K562 (cell line): Measurements from ENCODE around the gene SERPINH1. TPM values are rescaled to one million over a fixed set of nuclear protein-coding genes. Genes with fewer than 3 reads are reported as not detected.
A peak's percentile ranks its signal among the peaks of the same experiment; 100 is the strongest.

Experiments
- ATAC-seq: fragments of 200-7000 bp; cut with Tn5 transposase; 3 replicates; pipeline ENCODE4 v1.9.1; 2020; ENCODE audit warnings: moderate library complexity
- BruUV-seq: library from RNA; stranded (reverse); fragments of 400-500 nt; replicated peaks from 2 replicates; lab custom pipeline; 2021; lab: Mats Ljungman, UMichigan
- CTCF ChIA-PET: fragments of 300-600 bp; formaldehyde crosslinking; extraction: SDS; loops from one replicate; lab custom pipeline; 2021; ENCODE audit warnings: low intra/inter-chr PET ratio; lab: Yijun Ruan, JAX
- POLR2A ChIA-PET: fragments of 300-600, 350-650 bp; sonication (Branson Sonifier 250); formaldehyde crosslinking; extraction: SDS; loops from one replicate; lab custom pipeline; 2021; ENCODE audit warnings: antibody characterized with exemption, inconsistent platforms; lab: Yijun Ruan, JAX
- DNase-seq, 4 experiments: peaks; one replicate each; pipeline versions ENCODE4 v3.0.0 to v3.0.0-alpha.2; 2011 to 2018; ENCODE audit warnings: low spot score in 3 of 4, mixed read lengths in 3 of 4; ENCODE audit errors: extremely low read depth in 1 of 4
- FAIRE-seq: peaks from 2 replicates; lab custom pipeline; 2011; peaks lifted over from hg19 to GRCh38; lab: Jason Lieb, UNC
- H2AFZ ChIP-seq: 2 replicates; pipeline ENCODE4 v1.6.0; 2011; ENCODE audit warnings: low read depth, low read length, control low read depth, inconsistent platforms
- H3K27ac ChIP-seq: fragments of 200-600 bp; 3 replicates; pipeline ENCODE4 v1.8.0; 2011; ENCODE audit warnings: low read depth, mild to moderate bottlenecking, control low read depth, inconsistent platforms, low read length, moderate library complexity, mixed read lengths; ENCODE audit errors: extremely low read depth
- H3K27me3 ChIP-seq, 2 experiments: fragments of 300-600 bp in 1 of 2; 2 replicates in 1 of 2; 3 replicates in 1 of 2; pipeline versions ENCODE4 v1.6.0 to v1.8.0; 2011; ENCODE audit warnings: inconsistent platforms in 2 of 2, low read length in 2 of 2, mild to moderate bottlenecking in 1 of 2, mixed read lengths in 1 of 2, moderate library complexity in 1 of 2; ENCODE audit not compliant: control insufficient read depth in 2 of 2, insufficient read depth in 2 of 2
- H3K36me3 ChIP-seq: fragments of 300-600 bp; 3 replicates; pipeline ENCODE4 v1.8.0; 2011; ENCODE audit warnings: mild to moderate bottlenecking, low read length, inconsistent platforms; ENCODE audit not compliant: control insufficient read depth, insufficient read depth
- H3K4me1 ChIP-seq, 2 experiments: fragments of 200-600 bp in 1 of 2; replicated peaks in 1 of 2; 2 replicates in 1 of 2; 3 replicates in 1 of 2; pipeline versions ENCODE4 v1.5.1 to v1.8.0; 2011; ENCODE audit warnings: inconsistent platforms in 2 of 2, low read length in 2 of 2, mild to moderate bottlenecking in 1 of 2, mixed read lengths in 1 of 2, moderate library complexity in 1 of 2; ENCODE audit not compliant: control insufficient read depth in 2 of 2, insufficient read depth in 2 of 2
- H3K4me2 ChIP-seq: 2 replicates; pipeline ENCODE4 v1.6.1; 2011; ENCODE audit warnings: low read length, control low read depth, inconsistent platforms, mixed read lengths; ENCODE audit not compliant: insufficient read depth
- H3K4me3 ChIP-seq: fragments of 200-600 bp; sonication (generic), shearing (Covaris generic); 2 replicates; pipeline ENCODE4 v1.5.1; 2016; ENCODE audit warnings: control low read depth, inconsistent platforms
- H3K79me2 ChIP-seq: fragments of 200-600 bp; 3 replicates; pipeline ENCODE4 v1.8.0; 2011; ENCODE audit warnings: low read length, inconsistent platforms; ENCODE audit not compliant: control insufficient read depth, insufficient read depth
- H3K9ac ChIP-seq, 2 experiments: 2 replicates each; pipeline versions ENCODE4 v1.6.0 to v1.6.1; 2011; ENCODE audit warnings: low read depth in 2 of 2, low read length in 2 of 2, control low read depth in 1 of 2, inconsistent platforms in 1 of 2, mild to moderate bottlenecking in 1 of 2, mixed read lengths in 1 of 2; ENCODE audit not compliant: insufficient read depth in 1 of 2
- H3K9me1 ChIP-seq: one replicate; pipeline ENCODE4 v1.6.0; 2011; ENCODE audit warnings: inconsistent platforms, mild to moderate bottlenecking, low read length, moderate library complexity; ENCODE audit not compliant: control insufficient read depth, insufficient read depth
- H3K9me3 ChIP-seq: replicated peaks from 2 replicates; pipeline ENCODE4 v1.5.1; 2011; ENCODE audit warnings: low read depth, low read length, inconsistent platforms; ENCODE audit not compliant: control insufficient read depth, insufficient read depth
- H4K20me1 ChIP-seq: replicated peaks from 2 replicates; pipeline ENCODE4 v1.6.1; 2011; ENCODE audit warnings: low read length, inconsistent platforms, mixed read lengths; ENCODE audit not compliant: control insufficient read depth, insufficient read depth
- CHAMP1 ChIP-seq: fragments of 450-650 bp; IDR thresholded peaks from 2 replicates; pipeline ENCODE4 v1.6.1; 2016; ENCODE audit warnings: mild to moderate bottlenecking
- GATAD2A ChIP-seq: fragments of 450-650 bp; IDR thresholded peaks from 2 replicates; pipeline ENCODE4 v1.6.1; 2017
- HEY1 ChIP-seq: fragments of 250-450 bp; sonication (Bioruptor Pico); IDR thresholded peaks from 2 replicates; pipeline ENCODE4 v1.5.0; 2020; ENCODE audit warnings: mild to moderate bottlenecking, moderate library complexity, borderline replicate concordance
- KAT7 ChIP-seq: sonication (generic); formaldehyde crosslinking; IDR thresholded peaks from 2 replicates; pipeline ENCODE4 v1.8.0; 2022; ENCODE audit warnings: missing genetic modification reagents, mild to moderate bottlenecking, borderline replicate concordance
- KDM1A ChIP-seq, 2 experiments: fragments of 450-650 bp; IDR thresholded peaks; 2 replicates each; pipeline ENCODE4 v1.6.1; 2016; ENCODE audit warnings: mild to moderate bottlenecking in 2 of 2
- NFE2L1 ChIP-seq: fragments of 450-650 bp; IDR thresholded peaks from 2 replicates; pipeline ENCODE4 v1.6.1; 2016; ENCODE audit warnings: missing genetic modification characterization, low read depth, mild to moderate bottlenecking, missing compliant biosample characterization, moderate library complexity, borderline replicate concordance
- NFXL1 ChIP-seq: fragments of 450-650 bp; formaldehyde crosslinking; IDR thresholded peaks from 2 replicates; pipeline ENCODE4 v1.4.0; 2021; ENCODE audit warnings: mild to moderate bottlenecking
- NR4A1 ChIP-seq, 2 experiments: fragments of 250-450 bp in 1 of 2; fragments of 450-650 bp in 1 of 2; sonication (Bioruptor Pico) in 1 of 2; IDR thresholded peaks; 2 replicates each; pipeline versions ENCODE4 v1.4.0 to v1.6.1; 2016 to 2020; ENCODE audit warnings: mild to moderate bottlenecking in 2 of 2, missing compliant biosample characterization in 1 of 2, missing genetic modification characterization in 1 of 2, moderate library complexity in 1 of 2
- PRPF4 ChIP-seq: fragments of 200-400 bp; formaldehyde crosslinking; IDR thresholded peaks from one replicate; pipeline ENCODE4 v1.6.1; 2017; ENCODE audit warnings: low read length, low read depth, mild to moderate bottlenecking; ENCODE audit not compliant: insufficient read depth, poor library complexity, severe bottlenecking
- ZC3H4 ChIP-seq: sonication (generic); formaldehyde crosslinking; IDR thresholded peaks from 2 replicates; pipeline ENCODE4 v1.9.0; 2021; ENCODE audit warnings: missing genetic modification reagents, borderline replicate concordance
- ZNF561 ChIP-seq: fragments of 450-650 bp; formaldehyde crosslinking; conservative IDR thresholded peaks from 2 replicates; pipeline ENCODE4 v1.4.0; 2020; ENCODE audit warnings: mild to moderate bottlenecking, moderate library complexity
- ZNF830 ChIP-seq: fragments of 250-450 bp; sonication (Bioruptor Pico); IDR thresholded peaks from 2 replicates; pipeline ENCODE4 v1.5.0; 2021; ENCODE audit warnings: mild to moderate bottlenecking
- WGBS: fragments of 100-300 bp; shearing (Covaris generic); methylation state at CpG from one replicate; pipeline ENCODE4 v1.1.6; 2016; ENCODE audit warnings: low coverage, mixed read lengths; ENCODE audit not compliant: insufficient coverage; ENCODE audit errors: missing lambda C conversion rate; 5-methylcytosine and 5-hydroxymethylcytosine counted together
- in situ Hi-C: fragments of 300-500 bp; cut with MboI; formaldehyde crosslinking; loops from 4 replicates; pipeline ENCODE4 v1.15.0; 2018; ENCODE audit warnings: inconsistent platforms, mixed read lengths
- intact Hi-C: fragments of 100-400 bp; cut with micrococcal nuclease; formaldehyde crosslinking; loops from 2 replicates; pipeline ENCODE4 v1.14.2; 2022
- polyA plus RNA-seq, 8 experiments: library from polyadenylated mRNA; depleted of rRNA in 4 of 8; stranded (reverse) in 5 of 8; unstranded in 3 of 8; fragments of >200 nt; fragmentation: Nextera tagmentation in 2 of 8; fragmentation: Illumina TruSeq in 1 of 8; extraction: Ambion mirVana in 2 of 8; extraction: Trizol in 1 of 8; gene quantifications; 2 replicates each; pipeline versions ENCODE4 v1.2.1 to v1.2.3, GENCODE V29; 2011 to 2014; ENCODE audit warnings: inconsistent platforms in 1 of 8, missing spikeins in 1 of 8
- total RNA-seq, 7 experiments: library from RNA; depleted of rRNA in 6 of 7; stranded (reverse); fragments of >200 nt in 6 of 7; fragmentation: Illumina TruSeq in 2 of 7; extraction: Trizol in 2 of 7; gene quantifications; 2 replicates each; pipeline versions ENCODE4 v1.2.1 to v1.2.3, GENCODE V29; 2011 to 2021; ENCODE audit warnings: low replicate concordance in 1 of 7

SERPINH1 gene
- total and polyA plus RNA-seq, 9 of the 15 experiments (the other 6 are each of a cell fraction or from before 2014, with no cell fraction given) = 2.8 to 106 (median 67.9) TPM

DNA sequence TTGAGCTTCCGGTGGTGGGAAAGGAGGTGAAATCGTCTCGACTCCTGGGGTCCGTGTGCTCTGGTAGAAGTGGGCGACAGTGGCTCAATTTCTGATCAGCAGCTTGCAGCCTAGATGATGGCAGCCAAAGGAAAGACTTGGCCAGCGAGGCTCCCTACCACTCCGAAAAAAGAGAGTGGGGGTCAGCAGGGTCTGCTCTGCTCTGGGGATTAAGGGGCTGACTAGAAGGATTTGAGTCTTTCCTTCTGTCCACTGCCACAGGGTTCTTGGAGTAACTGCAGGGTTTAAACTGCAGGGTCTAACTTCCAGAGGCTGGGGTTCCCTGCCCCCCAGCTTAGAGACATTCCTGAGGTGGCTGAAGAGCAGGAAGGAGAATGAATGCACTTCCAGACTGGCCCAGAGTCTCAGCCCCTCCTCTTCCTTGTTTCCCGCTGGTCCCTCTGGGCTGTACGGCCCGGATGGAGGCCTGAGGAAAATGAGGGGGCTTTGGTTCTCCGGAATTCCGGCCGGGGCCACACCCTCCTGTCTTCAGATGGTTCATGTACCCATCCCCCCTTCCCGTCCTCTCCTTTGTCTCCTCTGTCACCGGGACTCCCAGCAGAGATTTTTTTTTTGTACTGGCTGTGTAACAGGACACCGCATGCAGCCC, 907 bp downstream of the SERPINH1 start (continued):
- TF ChIP-seq NR4A1 (CRISPR knock-in tag; IDR thresholded peaks at IDR 0.05) (no peak), NR4A1 (tag; IDR thresholded peaks at IDR 0.05) (no peak), CHAMP1 (no peak), KDM1A (IDR thresholded peaks at IDR 0.05) (peak; percentile 81), ZNF561 (CRISPR knock-in tag) (no peak)

GRCh38 chr11:75563501-75563977, 1.5 kb downstream of the SERPINH1 start:
- DNase-seq (no peak), ATAC-seq (no peak), FAIRE-seq (no peak)
- H3K4me2 ChIP-seq = peak overlapping the region; percentile 88
- H3K9me3 ChIP-seq = no peaks in the 10 kb centered on the region
- intact Hi-C loops (no loop called here), in situ Hi-C loops (no loop called here)
- ChIA-PET CTCF (interaction anchor here (0.7 to 1.2 kb wide), 2 partner anchors 151 to 175 kb away, joined by 3 read pairs; no protein-coding TSS in a partner anchor), POLR2A (interaction anchor here (0.7 to 10.5 kb wide), 8 partner anchors 8 to 614 kb away, joined by 3 to 115 read pairs (median 4); partner anchors contain the start of genes SPCS2 and XRRA1)
- peak overlapping the region; percentile 64 for H3K4me3 ChIP-seq
- H4K20me1 ChIP-seq = no peaks in the 10 kb centered on the region
- no peak for TF ChIP-seq ZNF830
- no peak for TF ChIP-seq GATAD2A
- TF ChIP-seq NFE2L1 (tag) = no peak
- TF ChIP-seq HEY1 (CRISPR knock-in tag) = no peak
- TF ChIP-seq ZC3H4 (CRISPR knock-in tag) = peak; percentile 27; the same call in 1 of the 2 replicates
- TF ChIP-seq NFXL1 (CRISPR knock-in tag) = no peak
- no peak for TF ChIP-seq PRPF4
- TF ChIP-seq KAT7 (CRISPR knock-in tag) = 0 out of 2 replicates have a peak, but pooled peaks have one; percentile 0
- peak overlapping the region; percentile 86; the same call in 1 of the 2 replicates for H2AFZ ChIP-seq
- peak overlapping the region; percentile 77 for H3K27ac ChIP-seq
- H3K36me3 ChIP-seq = peaks cover 46% of the 10 kb centered on the region
- peaks cover 4% of the 10 kb centered on the region for H3K9me1 ChIP-seq
- H3K79me2 ChIP-seq = peaks cover 43% of the 10 kb centered on the region
- no peaks in the 10 kb centered on the region for H3K27me3 ChIP-seq
- H3K9ac ChIP-seq = peak overlapping the region; percentile 78 to 94
- 27% methylated on average over 5 of the region's 5 CpGs for WGBS
- BruUV-seq = no TSS peak
- H3K4me1 ChIP-seq = peaks cover 45 to 60% of the 10 kb centered on the region in 2 experiments
